ENCODE results near the gene TTC12.

- no peak for TF ChIP-seq EZH2 (IDR thresholded peaks at IDR 0.05; ENCODE audit: borderline replicate concordance, control insufficient read depth, low read depth, low read length)
- TF ChIP-seq PAX5 (IDR thresholded peaks at IDR 0.05; ENCODE audit: borderline replicate concordance, low read depth, low read length), result no peak
- no peak for TF ChIP-seq RCOR1 (conservative IDR thresholded peaks at IDR 0.05; ENCODE audit: low read depth, low read length)
- TF ChIP-seq NFYB (IDR thresholded peaks at IDR 0.05; ENCODE audit: insufficient read depth, low read depth, low read length), result no peak
- TF ChIP-seq CREM (IDR thresholded peaks at IDR 0.05; ENCODE audit: low read depth), result no peak
- no peak for TF ChIP-seq POLR2A (IDR thresholded peaks at IDR 0.05; ENCODE audit: low read depth, low read length)
Observed at GRCh38 chr11:113269096-113269495, 45.3 kb upstream of the TTC12 start.
